Measurements from ENCODE around the gene CLEC16A.

DNA sequence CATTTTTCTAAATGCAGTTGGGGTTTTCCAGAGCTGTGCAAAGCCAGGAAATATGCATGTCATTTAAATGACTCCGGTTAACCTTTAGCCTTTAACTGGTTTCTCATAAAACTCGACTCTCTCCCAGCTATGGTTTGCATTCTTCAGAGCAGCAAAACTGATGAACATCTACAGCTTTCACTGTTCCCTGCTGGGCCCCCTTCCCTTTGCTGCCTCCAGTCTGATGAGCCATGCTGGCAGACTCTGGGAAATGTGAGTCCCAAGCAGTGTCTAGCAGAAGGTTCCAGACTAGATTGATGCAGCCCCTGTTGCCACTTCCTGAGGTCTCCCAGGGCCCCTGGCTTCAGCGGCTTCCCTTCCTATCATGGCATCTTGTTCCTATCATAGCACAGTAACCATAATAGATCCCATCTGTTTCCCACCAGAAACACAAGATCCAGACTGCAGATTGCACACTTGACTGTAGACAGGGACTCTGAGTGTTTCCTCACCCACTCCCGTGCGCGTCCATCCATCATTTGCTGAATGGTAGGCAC is 135.4 kb downstream of the CLEC16A start:
- TF ChIP-seq, protein P1, sequence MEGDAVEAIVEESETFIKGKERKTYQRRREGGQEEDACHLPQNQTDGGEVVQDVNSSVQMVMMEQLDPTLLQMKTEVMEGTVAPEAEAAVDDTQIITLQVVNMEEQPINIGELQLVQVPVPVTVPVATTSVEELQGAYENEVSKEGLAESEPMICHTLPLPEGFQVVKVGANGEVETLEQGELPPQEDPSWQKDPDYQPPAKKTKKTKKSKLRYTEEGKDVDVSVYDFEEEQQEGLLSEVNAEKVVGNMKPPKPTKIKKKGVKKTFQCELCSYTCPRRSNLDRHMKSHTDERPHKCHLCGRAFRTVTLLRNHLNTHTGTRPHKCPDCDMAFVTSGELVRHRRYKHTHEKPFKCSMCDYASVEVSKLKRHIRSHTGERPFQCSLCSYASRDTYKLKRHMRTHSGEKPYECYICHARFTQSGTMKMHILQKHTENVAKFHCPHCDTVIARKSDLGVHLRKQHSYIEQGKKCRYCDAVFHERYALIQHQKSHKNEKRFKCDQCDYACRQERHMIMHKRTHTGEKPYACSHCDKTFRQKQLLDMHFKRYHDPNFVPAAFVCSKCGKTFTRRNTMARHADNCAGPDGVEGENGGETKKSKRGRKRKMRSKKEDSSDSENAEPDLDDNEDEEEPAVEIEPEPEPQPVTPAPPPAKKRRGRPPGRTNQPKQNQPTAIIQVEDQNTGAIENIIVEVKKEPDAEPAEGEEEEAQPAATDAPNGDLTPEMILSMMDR (IDR thresholded peaks at IDR 0.05) = no peak
- TF ChIP-seq POLR2A (IDR thresholded peaks at IDR 0.05) = no peak

Measured in thyroid gland (tissue), 4 donors.